K562 (cell line): ENCODE results near the gene ANKRD60.

Experiments
- ESRRA ChIP-seq: fragments of 450-650 bp; IDR thresholded peaks from 2 replicates; pipeline ENCODE4 v1.6.1; 2014; ENCODE audit warnings: low read depth, mild to moderate bottlenecking, moderate library complexity, borderline replicate concordance
- GABPA ChIP-seq: fragments of 200-800 bp; sonication (Bioruptor generic); conservative IDR thresholded peaks from 2 replicates; pipeline ENCODE4 v1.6.1; 2016; ENCODE audit warnings: low read depth, missing genetic modification characterization, missing compliant biosample characterization
- MAFK ChIP-seq: IDR thresholded peaks from 2 replicates; pipeline ENCODE4 v1.6.1; 2011; ENCODE audit warnings: low read length, improper control_type of control experiment
- MEF2A ChIP-seq: IDR thresholded peaks from 2 replicates; pipeline ENCODE4 v1.6.1; 2011; ENCODE audit warnings: low read depth, mild to moderate bottlenecking, low read length, moderate library complexity; ENCODE audit not compliant: control insufficient read depth
- TF ChIP-seq, protein P1 (sequence below), 2 experiments: fragments of 450-650 bp in 1 of 2; IDR thresholded peaks; 2 replicates each; pipeline ENCODE4 v1.6.1; 2011 to 2017; ENCODE audit warnings: low read depth in 2 of 2, antibody characterized with exemption in 1 of 2, borderline replicate concordance in 1 of 2, low read length in 1 of 2, mild to moderate bottlenecking in 1 of 2, mixed read lengths in 1 of 2; ENCODE audit not compliant: control insufficient read depth in 1 of 2
- TF ChIP-seq, protein P2 (sequence below), 2 experiments: fragments of 450-650 bp in 1 of 2; sonication (generic) in 1 of 2; formaldehyde crosslinking; conservative IDR thresholded peaks; 2 replicates each; pipeline versions ENCODE4 v1.4.0 to v1.8.1; 2020 to 2022; ENCODE audit warnings: mild to moderate bottlenecking in 1 of 2, missing genetic modification reagents in 1 of 2

GRCh38 chr20:58228103-58228483 lies 360 bp downstream of the ANKRD60 start:
- TF ChIP-seq, protein P1, sequence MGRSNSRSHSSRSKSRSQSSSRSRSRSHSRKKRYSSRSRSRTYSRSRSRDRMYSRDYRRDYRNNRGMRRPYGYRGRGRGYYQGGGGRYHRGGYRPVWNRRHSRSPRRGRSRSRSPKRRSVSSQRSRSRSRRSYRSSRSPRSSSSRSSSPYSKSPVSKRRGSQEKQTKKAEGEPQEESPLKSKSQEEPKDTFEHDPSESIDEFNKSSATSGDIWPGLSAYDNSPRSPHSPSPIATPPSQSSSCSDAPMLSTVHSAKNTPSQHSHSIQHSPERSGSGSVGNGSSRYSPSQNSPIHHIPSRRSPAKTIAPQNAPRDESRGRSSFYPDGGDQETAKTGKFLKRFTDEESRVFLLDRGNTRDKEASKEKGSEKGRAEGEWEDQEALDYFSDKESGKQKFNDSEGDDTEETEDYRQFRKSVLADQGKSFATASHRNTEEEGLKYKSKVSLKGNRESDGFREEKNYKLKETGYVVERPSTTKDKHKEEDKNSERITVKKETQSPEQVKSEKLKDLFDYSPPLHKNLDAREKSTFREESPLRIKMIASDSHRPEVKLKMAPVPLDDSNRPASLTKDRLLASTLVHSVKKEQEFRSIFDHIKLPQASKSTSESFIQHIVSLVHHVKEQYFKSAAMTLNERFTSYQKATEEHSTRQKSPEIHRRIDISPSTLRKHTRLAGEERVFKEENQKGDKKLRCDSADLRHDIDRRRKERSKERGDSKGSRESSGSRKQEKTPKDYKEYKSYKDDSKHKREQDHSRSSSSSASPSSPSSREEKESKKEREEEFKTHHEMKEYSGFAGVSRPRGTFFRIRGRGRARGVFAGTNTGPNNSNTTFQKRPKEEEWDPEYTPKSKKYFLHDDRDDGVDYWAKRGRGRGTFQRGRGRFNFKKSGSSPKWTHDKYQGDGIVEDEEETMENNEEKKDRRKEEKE (IDR thresholded peaks at IDR 0.05; ENCODE audit: borderline replicate concordance in 1 of 2, control insufficient read depth in 1 of 2, low read depth in 2 of 2, low read length in 1 of 2) = no peak
- no peak for TF ChIP-seq GABPA (tag)
- TF ChIP-seq MAFK = no peak
- TF ChIP-seq MEF2A = no peak
- TF ChIP-seq, protein P2, sequence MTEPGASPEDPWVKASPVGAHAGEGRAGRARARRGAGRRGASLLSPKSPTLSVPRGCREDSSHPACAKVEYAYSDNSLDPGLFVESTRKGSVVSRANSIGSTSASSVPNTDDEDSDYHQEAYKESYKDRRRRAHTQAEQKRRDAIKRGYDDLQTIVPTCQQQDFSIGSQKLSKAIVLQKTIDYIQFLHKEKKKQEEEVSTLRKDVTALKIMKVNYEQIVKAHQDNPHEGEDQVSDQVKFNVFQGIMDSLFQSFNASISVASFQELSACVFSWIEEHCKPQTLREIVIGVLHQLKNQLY (CRISPR knock-in tag; conservative IDR thresholded peaks at IDR 0.05) = no peak
- no peak for TF ChIP-seq ESRRA
